Measurements from ENCODE around the gene NDUFV3.
"Not testable (repeated sequence)": the region's sequence is repeated elsewhere in the genome, so short reads cannot be mapped to it uniquely, and the experiment has no call there.

NDUFV3 gene

GRCh38 chr21:42878678-42878992, 14.5 kb upstream of the NDUFV3 start:
- in situ Hi-C loops (cut with HindIII; ENCODE audit: low pct_ligation_motif_present, low pct_unique_long_range_greater_than_20kb, low sequenced_read_pairs), result no loop called here
- DNase-seq, result no peak

- in situ Hi-C loops (cut with HindIII; ENCODE audit: low pct_ligation_motif_present, low pct_unique_long_range_greater_than_20kb, low sequenced_read_pairs), result no loop called here
- peak; percentile 95 for DNase-seq
Measured at GRCh38 chr21:42878993-42879787, 13.9 kb upstream of the NDUFV3 start, which contains the start of gene WDR4. WDR4 (minus strand) TSS chr21:42879539; CDS start chr21:42879495, 44 bp downstream.

GRCh38 chr21:42880352-42880751, 12.8 kb upstream of the NDUFV3 start:
- in situ Hi-C loops (cut with HindIII; ENCODE audit: low pct_ligation_motif_present, low pct_unique_long_range_greater_than_20kb, low sequenced_read_pairs), result no loop called here
- DNase-seq, result no peak

- DNase-seq, result no peak
- in situ Hi-C loops (cut with HindIII; ENCODE audit: low pct_ligation_motif_present, low pct_unique_long_range_greater_than_20kb, low sequenced_read_pairs), result no loop called here
Measured at GRCh38 chr21:42883921-42884320, 9.2 kb upstream of the NDUFV3 start.

GRCh38 chr21:42887326-42887725, 5.8 kb upstream of the NDUFV3 start:
- in situ Hi-C loops (cut with HindIII; ENCODE audit: low pct_ligation_motif_present, low pct_unique_long_range_greater_than_20kb, low sequenced_read_pairs), result no loop called here

GRCh38 chr21:42892582-42892930, 553 bp upstream of the NDUFV3 start:
- in situ Hi-C loops (cut with HindIII; ENCODE audit: low pct_ligation_motif_present, low pct_unique_long_range_greater_than_20kb, low sequenced_read_pairs), result no loop called here
- DNase-seq, result no peak

More at GRCh38 chr21:42887326-42887725, 5.8 kb upstream of the NDUFV3 start:
- DNase-seq, result no peak

GRCh38 chr21:42900446-42900845, 7.3 kb downstream of the NDUFV3 start:
- in situ Hi-C loops (cut with HindIII; ENCODE audit: low pct_ligation_motif_present, low pct_unique_long_range_greater_than_20kb, low sequenced_read_pairs), result no loop called here
- DNase-seq, result no peak

- in situ Hi-C loops (cut with HindIII; ENCODE audit: low pct_ligation_motif_present, low pct_unique_long_range_greater_than_20kb, low sequenced_read_pairs), result no loop called here
- no peak for DNase-seq
Measured at GRCh38 chr21:42903817-42904216, 10.7 kb downstream of the NDUFV3 start.

- in situ Hi-C loops (cut with HindIII; ENCODE audit: low pct_ligation_motif_present, low pct_unique_long_range_greater_than_20kb, low sequenced_read_pairs), result no loop called here
- no peak for DNase-seq
Measured at GRCh38 chr21:42905195-42905594, 12.1 kb downstream of the NDUFV3 start.

GRCh38 chr21:42906233-42906632, 13.1 kb downstream of the NDUFV3 start:
- in situ Hi-C loops (cut with HindIII; ENCODE audit: low pct_ligation_motif_present, low pct_unique_long_range_greater_than_20kb, low sequenced_read_pairs), result no loop called here
- no peak for DNase-seq

GRCh38 chr21:42908484-42908883, 15.4 kb downstream of the NDUFV3 start:
- in situ Hi-C loops (cut with HindIII; ENCODE audit: low pct_ligation_motif_present, low pct_unique_long_range_greater_than_20kb, low sequenced_read_pairs); DNase-seq: not testable (repeated sequence)

- in situ Hi-C loops (cut with HindIII; ENCODE audit: low pct_ligation_motif_present, low pct_unique_long_range_greater_than_20kb, low sequenced_read_pairs), result not testable (repeated sequence)
Measured at GRCh38 chr21:42911920-42912319, 18.8 kb downstream of the NDUFV3 start.

GRCh38 chr21:42913476-42913875, 20.4 kb downstream of the NDUFV3 start:
- in situ Hi-C loops (cut with HindIII; ENCODE audit: low pct_ligation_motif_present, low pct_unique_long_range_greater_than_20kb, low sequenced_read_pairs), result no loop called here
- DNase-seq, result no peak

More at GRCh38 chr21:42911920-42912319, 18.8 kb downstream of the NDUFV3 start:
- not testable (repeated sequence) for DNase-seq

- DNase-seq, result no peak
- in situ Hi-C loops (cut with HindIII; ENCODE audit: low pct_ligation_motif_present, low pct_unique_long_range_greater_than_20kb, low sequenced_read_pairs), result no loop called here
Measured at GRCh38 chr21:42918291-42918690, 25.2 kb downstream of the NDUFV3 start.

- DNase-seq, result no peak
- in situ Hi-C loops (cut with HindIII; ENCODE audit: low pct_ligation_motif_present, low pct_unique_long_range_greater_than_20kb, low sequenced_read_pairs), result no loop called here
Measured at GRCh38 chr21:42921927-42922326, 28.8 kb downstream of the NDUFV3 start.

GRCh38 chr21:42922918-42923317, 29.8 kb downstream of the NDUFV3 start:
- DNase-seq, result no peak
- in situ Hi-C loops (cut with HindIII; ENCODE audit: low pct_ligation_motif_present, low pct_unique_long_range_greater_than_20kb, low sequenced_read_pairs), result no loop called here

- in situ Hi-C loops (cut with HindIII; ENCODE audit: low pct_ligation_motif_present, low pct_unique_long_range_greater_than_20kb, low sequenced_read_pairs), result no loop called here
- DNase-seq, result peak; percentile 90
Measured at GRCh38 chr21:42923553-42924432, 30.7 kb downstream of the NDUFV3 start.

- no peak for DNase-seq
- in situ Hi-C loops (cut with HindIII; ENCODE audit: low pct_ligation_motif_present, low pct_unique_long_range_greater_than_20kb, low sequenced_read_pairs), result no loop called here
Measured at GRCh38 chr21:42924433-42924751, 31.3 kb downstream of the NDUFV3 start.

- in situ Hi-C loops (cut with HindIII; ENCODE audit: low pct_ligation_motif_present, low pct_unique_long_range_greater_than_20kb, low sequenced_read_pairs), result no loop called here
- no peak for DNase-seq
Measured at GRCh38 chr21:42925114-42925926, 32.2 kb downstream of the NDUFV3 start, which contains the start of gene ERVH48-1. ERVH48-1 (minus strand) TSS chr21:42925630; CDS start chr21:42919006, 6,624 bp downstream.
